ENCODE data around the gene TRIM7.
"Not testable (repeated sequence)": the region's sequence is repeated elsewhere in the genome, so short reads cannot be mapped to it uniquely, and the experiment has no call there.

Gene TRIM7

GRCh38 chr5:181151146-181151545 lies 53.9 kb downstream of the TRIM7 start:
- DNase-seq (ENCODE audit: low read depth), result no peak

- no peak for DNase-seq (ENCODE audit: low read depth)
Measured at GRCh38 chr5:181149806-181150733, 54.9 kb downstream of the TRIM7 start.

- no peak for DNase-seq (ENCODE audit: low read depth)
Measured at GRCh38 chr5:181149355-181149754, 55.6 kb downstream of the TRIM7 start.

GRCh38 chr5:181146927-181147636 lies 57.9 kb downstream of the TRIM7 start, which contains the start of gene OR2V2:
Gene OR2V2, plus strand, starts transcription at chr5:181147586. Its CDS starts 7,357 bp downstream, at chr5:181154943.
- not testable (repeated sequence) for DNase-seq (ENCODE audit: low read depth)

- DNase-seq (ENCODE audit: low read depth), result no peak
Measured at GRCh38 chr5:181145133-181145532, 59.9 kb downstream of the TRIM7 start.

Data from T follicular helper cell (primary cell).